NCI-H446 treated with DMSO at 0.1 percent for 48 hours (cell line): Measurements from ENCODE around the gene PTCD1.
A peak's percentile ranks its signal among the peaks of the same experiment; 100 is the strongest.

Experiments
- DNase-seq: peaks from one replicate; lab custom pipeline; 2025; lab: John Stamatoyannopoulos, UW

PTCD1 gene

DNA sequence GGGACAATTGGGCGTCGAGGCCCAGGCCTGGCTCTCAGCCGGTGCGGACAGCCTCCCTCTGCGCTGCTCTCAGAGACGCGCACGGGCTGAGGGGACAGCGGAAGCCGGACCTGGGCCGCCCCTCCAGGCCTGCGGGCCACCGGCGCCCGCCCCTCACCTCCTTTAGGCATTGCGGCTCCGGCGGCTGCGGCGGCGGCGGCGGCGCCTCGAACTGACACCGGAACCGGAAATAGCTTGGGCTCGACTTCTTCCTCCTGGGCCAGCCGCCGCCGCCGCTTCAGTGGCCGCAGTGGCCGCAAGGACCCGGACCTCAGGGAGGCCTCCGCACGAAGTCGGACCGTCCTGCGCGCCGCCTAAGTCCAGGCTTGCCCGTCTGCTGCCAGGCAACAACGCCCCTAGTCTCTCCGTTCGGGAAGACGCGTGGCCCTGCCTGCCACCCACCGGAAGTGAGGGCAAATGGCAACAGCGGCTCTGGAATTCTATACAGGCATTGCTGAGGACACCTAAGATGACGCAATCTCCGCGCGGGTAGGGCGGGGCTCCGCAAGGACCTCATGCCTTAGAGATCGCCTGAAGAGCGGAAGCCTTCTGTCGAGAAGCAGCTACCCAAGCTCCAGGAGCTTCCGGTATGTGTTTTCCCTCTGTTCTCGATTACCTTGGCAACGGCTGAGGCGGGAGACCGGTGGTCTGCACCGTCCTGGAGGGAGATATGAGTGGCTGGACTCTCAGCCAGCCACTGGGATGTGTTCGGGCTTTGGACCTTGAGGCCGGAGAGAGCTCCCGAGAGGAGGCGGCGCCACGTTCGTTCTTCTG is 30.0 kb downstream of the PTCD1 start, which contains the start of the genes BUD31 and PDAP1:
BUD31 (plus strand) TSS at position 591 of the 813 bp plus-strand sequence. CDS start 2,124 bp downstream, outside the sequence.
PDAP1 (minus strand) TSS at position 219 of the 813 bp plus-strand sequence; CDS start at position 170, 49 bp downstream.
- DNase-seq, result peak; percentile 86

DNA sequence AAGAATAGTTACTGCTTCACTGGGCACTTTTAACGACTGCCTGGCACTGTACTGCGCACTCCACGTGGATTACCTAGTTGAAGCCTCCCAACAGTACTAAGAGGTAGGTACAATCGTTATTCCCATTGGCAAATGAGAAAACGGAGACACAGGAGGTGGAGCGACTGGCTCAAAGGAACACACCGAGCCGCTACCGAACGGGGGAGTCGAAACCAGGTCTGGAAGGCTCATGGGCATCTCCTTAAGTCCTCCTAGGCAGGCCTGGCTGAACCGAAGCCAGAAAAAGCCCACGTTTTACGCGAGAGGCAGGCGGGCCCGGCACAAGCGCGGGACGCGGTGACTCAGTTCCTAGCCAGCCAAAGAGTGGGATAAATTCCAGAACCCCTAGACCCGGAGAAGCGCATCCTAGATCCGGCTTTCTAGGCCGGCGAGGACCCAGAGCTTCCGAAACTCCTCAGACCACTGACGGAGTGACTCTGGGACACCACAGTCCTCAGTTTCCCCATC is 30.7 kb downstream of the PTCD1 start:
- no peak for DNase-seq

DNA sequence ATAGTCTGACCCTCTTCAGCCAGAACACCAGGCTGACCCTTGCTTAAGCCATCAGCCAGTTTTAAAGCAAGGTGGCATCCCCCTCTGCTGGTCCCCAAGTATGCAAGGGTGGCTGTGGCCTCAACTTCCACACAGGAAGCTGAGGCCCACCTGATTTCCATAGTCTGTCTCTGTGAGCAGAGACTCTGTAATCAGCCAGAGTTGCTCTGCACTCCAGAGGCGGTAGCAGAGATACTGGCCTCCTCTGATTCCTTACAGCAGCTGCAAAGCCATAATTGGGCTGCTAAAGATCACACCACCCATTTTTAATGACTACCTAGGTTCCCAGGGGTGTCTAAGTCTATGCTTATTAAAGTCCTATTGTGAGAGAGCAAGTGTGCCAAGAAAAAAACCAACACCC is 32.0 kb downstream of the PTCD1 start:
- DNase-seq, result no peak

DNA sequence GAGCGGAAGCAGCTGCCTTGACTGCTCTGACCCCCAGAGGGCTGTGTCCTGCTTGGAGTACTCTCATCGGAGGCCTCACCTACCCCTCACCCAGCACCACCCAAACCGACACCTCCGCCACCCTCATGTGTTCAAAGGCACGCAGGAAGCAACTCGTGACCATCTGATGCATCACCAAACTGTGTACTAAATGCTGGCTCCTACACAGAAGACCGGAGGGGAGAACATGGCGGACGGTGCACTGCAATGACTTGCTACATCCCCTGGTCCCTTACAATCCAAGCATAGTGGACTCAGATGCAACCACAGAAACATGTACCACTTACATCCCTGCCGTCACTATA is 33.6 kb downstream of the PTCD1 start:
- no peak for DNase-seq

DNA sequence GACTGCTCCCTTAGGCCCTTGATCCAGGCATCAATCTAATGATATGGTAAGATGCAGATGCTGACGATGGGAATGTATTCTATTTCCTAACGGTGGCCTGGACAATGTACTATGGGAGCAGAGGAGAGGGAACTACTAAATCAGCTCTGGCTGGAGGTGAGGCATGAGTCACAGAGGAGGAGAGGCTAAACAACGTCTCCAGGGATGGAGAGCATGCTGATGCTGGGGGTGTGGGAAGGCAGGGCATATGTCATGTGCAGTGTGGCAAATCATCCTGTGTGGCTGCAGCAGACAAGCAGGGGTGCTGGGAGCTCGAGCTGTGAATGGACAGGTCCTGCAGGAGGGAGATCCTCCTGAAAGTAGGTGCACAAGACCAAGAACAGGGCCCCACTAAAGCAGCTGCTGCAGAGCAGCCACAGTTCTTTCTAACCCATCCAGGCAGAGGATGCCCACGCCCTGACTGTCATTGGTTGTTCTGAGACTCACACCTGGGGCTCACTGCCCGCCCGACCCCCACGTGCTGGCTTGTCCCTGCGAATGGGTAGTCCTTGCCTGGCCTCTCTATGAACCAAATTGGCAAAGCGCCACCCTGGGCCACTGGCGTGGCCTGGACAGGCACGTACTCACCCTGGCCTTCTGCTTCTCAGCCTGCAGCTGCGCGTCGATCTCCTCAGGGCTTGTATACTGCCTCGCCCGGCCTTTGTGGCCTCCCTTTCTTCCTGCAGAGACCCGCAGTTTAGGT is 34.2 kb downstream of the PTCD1 start:
- DNase-seq, result no peak

DNA sequence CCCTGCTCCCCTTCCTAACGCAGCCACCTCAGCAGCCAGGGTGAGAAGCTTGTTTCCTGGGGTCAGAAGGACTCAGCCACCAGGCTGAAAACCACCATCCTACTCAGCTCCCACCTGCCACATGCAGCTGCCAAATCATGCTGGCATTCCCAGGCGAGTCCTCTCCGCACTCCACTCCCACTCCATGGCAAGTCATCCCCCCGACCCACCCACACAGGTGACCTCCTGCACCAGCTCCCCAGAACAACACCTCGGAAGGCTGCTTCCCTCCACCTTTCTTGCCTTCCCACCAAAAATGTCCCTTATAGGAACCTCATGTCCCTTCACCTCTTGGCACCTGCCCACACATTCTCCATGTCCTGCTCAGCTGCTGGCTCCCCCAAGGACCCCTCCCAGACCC is 34.8 kb downstream of the PTCD1 start:
- no peak for DNase-seq

DNA sequence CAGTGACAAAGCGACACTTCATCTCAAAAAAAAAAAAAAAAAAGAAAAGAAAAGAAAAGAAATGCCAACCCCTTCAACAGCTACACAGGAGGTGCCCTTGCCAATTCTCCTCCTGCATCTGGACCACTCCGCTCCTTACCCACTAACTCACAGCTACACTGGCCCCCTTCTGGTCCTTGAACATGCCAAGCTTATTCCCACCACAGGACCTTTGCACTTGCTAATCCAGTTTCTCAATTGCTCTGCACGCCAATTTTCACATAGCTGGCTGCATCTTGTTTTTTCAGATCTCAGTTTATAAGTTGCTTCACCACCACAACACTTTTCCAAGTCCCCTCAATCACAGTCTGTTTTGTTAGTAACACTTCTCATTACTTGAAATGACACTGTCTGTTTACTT is 35.7 kb downstream of the PTCD1 start:
- no peak for DNase-seq

DNA sequence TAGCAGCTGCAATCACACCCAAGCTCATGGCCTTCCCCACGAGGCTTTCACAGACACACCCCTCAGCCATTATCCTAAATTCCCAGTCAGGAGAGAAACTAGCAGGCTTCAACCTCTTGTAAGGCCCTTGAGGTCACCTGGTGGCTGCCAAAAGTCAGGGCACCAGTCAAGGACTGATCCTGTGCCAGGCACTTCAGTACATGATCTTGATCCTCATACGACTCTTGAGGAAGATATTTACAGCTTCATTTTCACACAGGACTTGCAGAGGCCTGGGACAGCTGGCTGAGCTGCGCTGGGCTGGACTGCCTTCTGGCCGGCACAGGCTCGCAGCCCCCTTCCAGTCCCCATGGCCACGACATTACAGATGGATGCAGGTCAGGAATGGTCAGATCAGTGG is 39.0 kb downstream of the PTCD1 start:
- DNase-seq, result no peak

DNA sequence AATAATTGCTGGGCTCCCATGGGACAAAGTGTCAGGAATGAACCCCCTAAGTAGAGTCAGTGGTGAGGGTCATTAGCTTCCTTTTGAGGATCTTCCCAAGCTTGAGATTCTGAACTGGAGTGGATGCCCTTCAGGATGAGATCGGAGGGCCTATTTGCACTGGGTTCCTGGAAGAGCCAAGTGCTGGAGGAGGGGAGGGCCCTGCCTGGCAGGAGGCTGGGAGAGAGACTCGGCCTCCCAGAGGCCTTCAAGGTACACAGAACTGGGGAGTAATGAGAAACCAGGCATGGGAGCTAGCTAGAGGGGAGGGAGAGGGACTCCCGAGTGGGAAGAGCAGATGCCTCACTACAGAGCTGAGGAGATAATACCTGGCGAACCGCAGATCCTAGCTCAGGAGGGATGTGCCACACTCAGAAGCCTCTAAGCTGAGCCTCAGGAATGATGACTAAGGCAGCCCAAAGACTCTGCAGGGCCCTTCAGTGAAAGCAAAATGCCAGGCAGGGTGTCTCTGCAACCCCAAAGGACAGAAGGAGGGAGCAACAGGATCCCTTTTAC is 39.6 kb downstream of the PTCD1 start:
- DNase-seq, result no peak

DNA sequence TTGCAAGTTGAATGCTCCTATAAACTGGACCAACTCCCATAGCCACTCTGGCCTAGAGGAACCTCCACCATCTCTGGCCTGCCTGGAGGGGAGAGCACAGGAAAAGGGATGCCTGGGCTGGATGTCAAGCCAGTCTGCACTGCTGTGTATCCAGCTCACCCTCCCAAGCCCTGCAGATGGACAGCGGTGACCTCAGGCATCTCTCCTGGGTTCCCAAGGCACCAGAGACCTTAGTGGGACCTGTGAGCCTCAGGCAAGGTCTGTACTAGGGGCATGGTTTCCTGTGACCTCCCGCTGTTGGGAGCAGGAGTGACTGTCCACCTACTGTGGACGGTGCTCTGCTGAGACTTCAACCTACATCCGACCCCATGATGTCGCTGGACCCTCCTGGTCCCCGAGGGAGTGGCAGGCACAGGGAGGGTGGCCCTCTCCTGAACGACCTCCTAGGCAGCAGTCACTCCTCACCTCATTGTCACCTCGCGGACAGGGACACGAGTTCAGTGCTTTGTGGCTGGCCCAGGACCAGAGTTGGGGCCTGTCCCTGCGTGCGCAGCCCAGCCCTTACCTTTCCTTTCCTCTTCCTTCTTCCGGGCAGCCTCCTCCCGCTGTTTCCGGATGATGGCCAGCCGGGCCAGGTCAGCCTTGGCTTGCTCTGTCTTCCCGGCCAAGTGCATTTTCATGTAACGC is 41.2 kb downstream of the PTCD1 start:
- no peak for DNase-seq

DNA sequence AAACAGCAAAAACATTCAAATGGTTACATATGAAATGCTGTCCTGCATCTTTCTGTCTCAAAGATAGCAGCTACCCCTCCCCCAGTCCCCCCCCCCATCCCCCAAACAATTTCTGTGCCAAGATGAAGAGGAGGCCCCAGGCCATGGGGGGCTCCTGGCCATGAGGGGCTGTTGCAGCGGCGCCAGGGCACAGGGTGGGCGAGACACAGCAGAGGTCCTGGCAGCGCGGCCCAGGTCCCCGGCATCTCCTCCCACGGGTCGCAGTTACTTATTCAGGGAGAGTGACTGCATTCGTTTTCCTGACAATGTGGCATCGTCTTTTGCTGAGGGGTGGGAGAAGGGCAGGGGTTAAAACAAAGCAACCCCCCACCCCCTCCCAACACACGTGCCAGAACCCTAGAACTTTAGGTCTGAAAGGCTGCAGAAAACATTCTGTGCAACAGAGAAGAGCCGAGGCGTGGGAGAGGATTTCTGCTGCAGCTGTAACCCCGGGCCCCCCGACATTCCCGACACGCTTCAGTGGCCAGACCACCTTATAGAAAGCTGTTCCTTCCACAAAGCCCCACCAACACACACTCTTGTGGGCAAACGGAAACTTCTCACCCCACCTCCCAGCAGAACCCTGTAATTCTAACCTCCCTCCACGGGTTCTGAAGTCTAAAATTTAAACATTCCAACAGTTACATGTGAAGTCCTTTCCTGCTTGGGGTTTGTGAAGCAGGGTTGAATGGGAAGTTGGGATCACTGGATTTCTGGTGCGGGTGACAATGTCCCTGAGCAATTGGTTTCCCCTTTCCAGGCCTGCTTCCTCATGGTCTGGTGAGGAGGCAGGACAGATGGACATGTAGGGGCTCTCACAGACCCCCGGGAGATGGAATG is 41.9 kb downstream of the PTCD1 start:
- DNase-seq, result no peak

DNA sequence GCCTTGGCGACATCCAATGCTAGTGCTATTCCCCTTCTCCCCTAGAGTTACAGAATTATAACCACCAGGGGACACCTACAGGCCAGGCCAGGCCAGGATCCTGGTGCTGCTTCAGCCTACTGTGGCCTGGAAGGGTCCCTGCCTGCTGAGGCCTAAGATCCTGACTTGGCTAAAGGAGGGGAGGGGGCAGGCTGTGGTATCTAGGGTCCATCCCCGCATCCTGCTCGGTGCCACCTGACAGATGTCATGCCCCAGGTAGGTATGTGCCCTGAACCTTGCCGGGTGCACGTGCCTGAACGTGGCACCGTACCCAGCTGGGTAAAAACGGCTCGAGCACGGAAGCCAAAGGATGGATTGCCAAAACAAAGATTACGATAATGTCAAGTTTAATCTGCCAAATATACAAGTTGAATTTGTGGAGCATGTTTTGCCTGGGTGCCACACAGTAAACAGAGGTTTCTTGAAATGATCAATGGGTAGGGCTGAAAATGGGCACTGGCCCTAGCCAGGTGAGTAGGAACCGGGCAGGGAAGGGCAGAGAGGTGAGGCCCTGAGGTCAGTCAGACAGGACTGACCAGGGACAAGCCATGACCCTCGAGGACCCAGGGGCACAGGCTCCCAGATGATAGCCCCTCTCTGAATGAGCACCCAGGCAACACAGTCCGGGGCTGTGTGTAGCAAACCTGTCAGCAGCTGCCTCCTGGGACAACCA is 42.8 kb downstream of the PTCD1 start:
- DNase-seq, result no peak

DNA sequence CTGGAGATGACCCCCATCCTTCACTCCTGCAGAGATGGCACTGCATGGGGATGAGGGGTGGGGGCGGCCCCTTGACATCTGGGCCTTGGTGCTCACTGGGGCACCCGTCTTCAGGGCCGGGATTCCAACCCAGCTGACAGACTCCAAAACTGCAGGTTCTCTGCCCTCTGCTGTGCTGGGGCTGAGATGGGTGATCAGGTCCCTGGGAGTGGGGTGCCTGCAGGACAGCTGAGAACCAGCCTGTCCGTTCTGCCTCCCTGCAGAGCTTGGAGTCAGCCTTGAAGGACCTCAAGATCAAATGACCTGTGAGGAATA is 44.5 kb downstream of the PTCD1 start:
- no peak for DNase-seq

DNA sequence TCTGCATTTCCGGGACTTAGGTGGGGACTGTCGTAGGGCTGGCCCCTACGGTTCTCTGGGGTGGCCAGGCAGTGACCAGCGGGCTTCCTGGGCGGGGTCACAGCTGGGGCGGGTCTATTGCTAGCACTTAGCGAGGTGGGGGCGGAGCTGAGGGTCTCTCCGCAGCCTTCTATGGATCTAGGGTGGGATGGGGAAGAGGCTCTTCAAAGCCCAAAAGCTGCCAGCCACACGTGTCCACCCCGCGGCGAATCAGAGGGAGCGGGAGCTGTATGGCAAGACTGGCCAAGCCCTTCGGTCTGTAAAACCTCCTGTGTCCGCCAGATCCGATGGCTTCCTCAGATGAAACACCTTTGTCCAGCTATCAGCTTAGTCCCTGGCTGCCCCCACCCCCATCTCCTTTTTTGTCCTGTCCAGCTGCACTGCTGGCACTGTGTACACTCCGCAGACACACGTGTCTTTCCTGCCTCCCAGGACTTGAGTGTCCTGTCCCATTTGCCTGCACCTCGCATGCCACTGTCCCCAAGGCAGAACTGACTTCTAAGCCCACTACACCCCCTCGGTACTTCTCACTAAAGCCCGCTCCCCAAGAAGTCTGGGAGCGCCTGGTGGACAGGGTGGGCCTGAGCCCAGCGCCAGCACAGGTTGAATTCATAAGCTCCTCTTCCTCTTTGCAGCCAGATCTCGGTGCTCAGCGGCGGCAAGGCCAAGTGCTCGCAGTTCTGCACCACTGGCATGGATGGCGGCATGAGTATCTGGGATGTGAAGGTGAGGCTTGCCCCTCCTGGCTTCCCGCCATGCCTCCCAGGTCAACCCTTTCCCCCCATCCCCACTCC is 45.0 kb downstream of the PTCD1 start:
- no peak for DNase-seq

DNA sequence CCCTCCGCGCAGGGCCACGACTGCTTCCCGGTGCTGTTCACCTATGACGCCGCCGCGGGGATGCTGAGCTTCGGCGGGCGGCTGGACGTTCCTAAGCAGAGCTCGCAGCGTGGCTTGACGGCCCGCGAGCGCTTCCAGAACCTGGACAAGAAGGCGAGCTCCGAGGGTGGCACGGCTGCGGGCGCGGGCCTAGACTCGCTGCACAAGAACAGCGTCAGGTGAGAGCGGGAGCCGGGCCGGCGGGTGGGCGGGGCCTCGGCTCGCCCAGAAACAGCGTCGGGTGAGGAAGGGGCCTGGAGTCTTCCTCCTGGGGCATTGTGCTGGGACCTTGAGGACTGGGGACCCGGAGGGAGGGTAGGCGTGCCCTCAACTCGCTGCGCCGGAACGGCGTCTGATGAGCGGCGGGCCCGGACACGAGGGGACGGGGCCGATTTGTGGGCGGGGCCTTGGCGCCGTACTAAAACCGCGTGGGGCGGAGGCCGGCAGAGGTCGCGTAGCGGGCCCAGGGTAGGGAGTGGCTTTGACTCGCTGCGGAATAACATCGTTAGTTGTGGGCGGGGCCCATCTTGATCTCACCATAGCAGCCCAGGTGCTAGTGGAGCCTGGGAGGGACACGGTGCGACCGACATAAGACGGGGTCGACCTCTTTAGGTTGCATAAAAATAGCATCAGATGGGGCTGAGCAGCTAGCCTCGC is 45.8 kb downstream of the PTCD1 start:
- no peak for DNase-seq

DNA sequence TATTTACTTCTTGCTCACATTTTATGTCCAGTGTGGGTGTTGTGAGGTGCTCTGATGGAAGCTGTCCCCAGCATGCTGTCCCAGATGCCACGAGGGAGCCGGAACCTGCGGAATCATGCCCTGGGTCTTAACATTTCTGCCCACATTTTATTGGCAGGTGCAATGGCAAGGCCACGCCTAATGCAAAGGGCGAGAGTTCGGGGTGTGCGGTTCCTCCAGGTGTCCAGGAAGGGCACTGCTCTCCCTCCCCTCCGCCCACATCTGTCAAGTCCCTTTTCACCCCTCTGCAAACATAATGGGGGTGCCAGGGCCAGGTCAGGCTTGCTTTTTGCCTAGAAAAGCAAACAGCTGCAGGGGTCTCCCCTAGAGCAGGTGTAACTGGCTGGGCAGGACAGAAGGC is 46.6 kb downstream of the PTCD1 start:
- no peak for DNase-seq

DNA sequence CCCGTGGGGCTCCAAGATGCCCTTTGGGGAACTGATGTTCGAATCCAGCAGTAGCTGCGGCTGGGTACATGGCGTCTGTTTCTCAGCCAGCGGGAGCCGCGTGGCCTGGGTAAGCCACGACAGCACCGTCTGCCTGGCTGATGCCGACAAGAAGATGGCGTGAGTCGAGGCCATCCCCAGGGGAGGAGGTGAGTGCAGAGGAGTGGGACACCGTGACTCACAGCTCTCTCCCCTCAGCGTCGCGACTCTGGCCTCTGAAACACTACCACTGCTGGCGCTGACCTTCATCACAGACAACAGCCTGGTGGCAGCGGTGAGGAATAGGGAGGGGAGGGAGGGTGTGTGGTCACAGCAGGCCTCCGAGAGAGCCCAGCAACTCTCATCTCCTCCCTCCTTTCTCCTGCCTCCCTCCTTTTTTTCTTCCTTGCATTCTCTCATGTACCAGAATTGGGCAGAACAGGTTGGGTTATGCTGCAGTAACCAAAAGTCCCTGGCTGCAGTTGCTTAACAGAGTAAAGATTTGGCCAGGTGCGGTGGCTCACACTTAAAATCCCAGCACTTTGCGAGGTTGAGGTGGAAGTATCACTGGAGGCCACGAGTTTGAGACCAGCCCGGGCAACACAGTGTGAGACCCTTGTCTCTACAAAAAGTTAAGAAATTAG is 47.5 kb downstream of the PTCD1 start:
- no peak for DNase-seq

DNA sequence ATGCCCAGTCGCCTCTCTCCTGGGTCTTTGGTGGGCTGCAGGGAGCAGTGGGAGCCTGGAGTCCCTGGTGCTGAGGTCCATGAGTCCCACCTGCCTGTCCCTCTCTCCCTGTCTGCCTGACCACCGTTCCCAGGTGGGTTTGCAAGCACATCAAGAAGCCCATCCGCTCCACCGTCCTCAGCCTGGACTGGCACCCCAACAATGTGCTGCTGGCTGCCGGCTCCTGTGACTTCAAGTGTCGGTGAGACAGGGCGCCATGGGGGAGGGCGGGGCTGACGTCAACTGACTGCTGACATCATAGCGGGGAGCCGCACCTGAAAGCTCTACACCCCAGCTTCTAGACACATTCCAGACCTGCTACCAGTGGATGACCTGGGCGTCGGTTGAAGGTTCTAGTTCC is 48.8 kb downstream of the PTCD1 start:
- no peak for DNase-seq

DNA sequence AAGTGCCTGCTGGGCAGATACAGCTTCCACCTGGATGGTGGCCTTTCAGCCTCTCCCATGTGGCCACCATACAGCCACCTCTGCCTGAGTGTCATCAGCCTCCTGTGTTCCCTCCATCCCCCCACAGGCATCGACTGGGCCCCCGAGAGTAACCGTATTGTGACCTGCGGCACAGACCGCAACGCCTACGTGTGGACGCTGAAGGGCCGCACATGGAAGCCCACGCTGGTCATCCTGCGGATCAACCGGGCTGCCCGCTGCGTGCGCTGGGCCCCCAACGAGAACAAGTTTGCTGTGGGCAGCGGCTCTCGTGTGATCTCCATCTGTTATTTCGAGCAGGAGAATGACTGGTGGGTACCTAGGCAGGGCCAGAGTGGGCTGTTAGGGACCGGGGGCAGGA is 50.7 kb downstream of the PTCD1 start:
- DNase-seq, result no peak
